IMR-90 (cell line): ENCODE data around the gene SDHB. TPM values are rescaled to one million over a fixed set of nuclear protein-coding genes. Genes with fewer than 3 reads are reported as not detected.

Source experiments
- ATAC-seq: fragments of 200-7000 bp; cut with Tn5 transposase; 2 replicates; pipeline ENCODE4 v1.9.1; 2020; ENCODE audit warnings: low read depth, mild to moderate bottlenecking, moderate library complexity
- BruUV-seq: library from RNA; stranded (reverse); fragments of 400-500 nt; replicated peaks from 2 replicates; lab custom pipeline; 2021; lab: Mats Ljungman, UMichigan
- CTCF ChIA-PET: fragments of 300-600 bp; formaldehyde crosslinking; extraction: SDS; loops from one replicate; lab custom pipeline; 2021; ENCODE audit warnings: antibody characterized with exemption; lab: Yijun Ruan, JAX
- POLR2A ChIA-PET: fragments of 300-600 bp; sonication (Branson Sonifier 250); formaldehyde crosslinking; loops from one replicate; lab custom pipeline; 2022; ENCODE audit warnings: antibody characterized with exemption; ENCODE audit not compliant: unreplicated experiment; lab: Charles Lee
- DNase-seq: peaks from one replicate; pipeline ENCODE4 v3.0.0; 2013
- H2AFZ ChIP-seq: replicated peaks from 2 replicates; pipeline ENCODE3; 2013; ENCODE audit warnings: low read length, mild to moderate bottlenecking; ENCODE audit not compliant: poor library complexity
- H2AK5ac ChIP-seq: 2 replicates; pipeline ENCODE4 v1.6.1; 2013; ENCODE audit warnings: low read depth, low read length, inconsistent platforms
- H2AK9ac ChIP-seq: replicated peaks from 2 replicates; pipeline ENCODE3; 2013; ENCODE audit warnings: mild to moderate bottlenecking, low read depth, low read length, moderate library complexity; ENCODE audit not compliant: poor library complexity
- H2BK120ac ChIP-seq: 2 replicates; pipeline ENCODE4 v1.6.1; 2013; ENCODE audit warnings: low read depth, low read length, inconsistent platforms
- H2BK15ac ChIP-seq: 3 replicates; pipeline ENCODE4 v1.6.1; 2013; ENCODE audit warnings: low read depth, low read length, inconsistent platforms
- H2BK20ac ChIP-seq: 2 replicates; pipeline ENCODE4 v1.6.1; 2013; ENCODE audit warnings: low read depth, mild to moderate bottlenecking, inconsistent platforms, low read length, moderate library complexity
- H2BK5ac ChIP-seq: 2 replicates; pipeline ENCODE4 v1.6.1; 2013; ENCODE audit warnings: mild to moderate bottlenecking, low read depth, low read length, inconsistent platforms; ENCODE audit not compliant: poor library complexity, severe bottlenecking
- H3K14ac ChIP-seq: replicated peaks from 2 replicates; pipeline ENCODE4 v1.6.1; 2013; ENCODE audit warnings: low read depth, low read length, inconsistent platforms
- H3K18ac ChIP-seq: 2 replicates; pipeline ENCODE4 v1.6.1; 2013; ENCODE audit warnings: low read depth, low read length, control low read depth
- H3K23ac ChIP-seq: 2 replicates; pipeline ENCODE4 v1.6.1; 2013; ENCODE audit warnings: low read depth, low read length, inconsistent platforms
- H3K27ac ChIP-seq: 2 replicates; pipeline ENCODE4 v1.5.1; 2013; ENCODE audit warnings: mild to moderate bottlenecking, control low read depth, low read length; ENCODE audit not compliant: insufficient read depth
- H3K27me3 ChIP-seq: 2 replicates; pipeline ENCODE4 v1.6.1; 2013; ENCODE audit warnings: low read length; ENCODE audit not compliant: control insufficient read depth, insufficient read depth
- H3K36me3 ChIP-seq: 2 replicates; pipeline ENCODE4 v1.6.1; 2013; ENCODE audit warnings: low read length, mixed read lengths; ENCODE audit not compliant: control insufficient read depth, insufficient read depth
- H3K4ac ChIP-seq: 2 replicates; pipeline ENCODE4 v1.6.1; 2013; ENCODE audit warnings: low read depth, low read length, inconsistent platforms
- H3K4me1 ChIP-seq: 2 replicates; pipeline ENCODE4 v1.6.1; 2013; ENCODE audit warnings: low read length, mixed read lengths; ENCODE audit not compliant: control insufficient read depth, insufficient read depth
- H3K4me2 ChIP-seq: 2 replicates; pipeline ENCODE4 v1.6.1; 2013; ENCODE audit warnings: low read depth, mild to moderate bottlenecking, control low read depth, low read length, moderate library complexity
- H3K4me3 ChIP-seq: 2 replicates; pipeline ENCODE4 v1.5.1; 2013; ENCODE audit warnings: low read depth, mild to moderate bottlenecking, control low read depth, low read length, moderate library complexity; ENCODE audit not compliant: insufficient read depth
- H3K56ac ChIP-seq: 2 replicates; pipeline ENCODE4 v1.6.1; 2013; ENCODE audit warnings: low read length, inconsistent platforms; ENCODE audit not compliant: insufficient read depth; ENCODE audit errors: extremely low read depth
- H3K79me1 ChIP-seq, 2 experiments: 2 replicates each; pipeline ENCODE4 v1.6.1; 2013; ENCODE audit warnings: low read length in 2 of 2, inconsistent platforms in 1 of 2, low read depth in 1 of 2
- H3K9ac ChIP-seq: 2 replicates; pipeline ENCODE4 v1.6.1; 2013; ENCODE audit warnings: low read depth, low read length, control low read depth
- H3K9me1 ChIP-seq: 2 replicates; pipeline ENCODE4 v1.6.1; 2013; ENCODE audit warnings: low read length, inconsistent platforms; ENCODE audit not compliant: insufficient read depth
- H3K9me3 ChIP-seq: 2 replicates; pipeline ENCODE4 v1.6.1; 2013; ENCODE audit warnings: low read length; ENCODE audit not compliant: control insufficient read depth, insufficient read depth
- H4K20me1 ChIP-seq: 2 replicates; pipeline ENCODE4 v1.6.1; 2013; ENCODE audit warnings: low read length, inconsistent platforms; ENCODE audit not compliant: insufficient read depth
- H4K5ac ChIP-seq: 2 replicates; pipeline ENCODE4 v1.6.1; 2013; ENCODE audit warnings: mild to moderate bottlenecking, low read depth, low read length, control low read depth
- H4K8ac ChIP-seq, 2 experiments: 2 replicates each; pipeline ENCODE4 v1.6.1; 2013; ENCODE audit warnings: low read depth in 2 of 2, low read length in 2 of 2, control low read depth in 1 of 2, inconsistent platforms in 1 of 2
- H4K91ac ChIP-seq: 2 replicates; pipeline ENCODE4 v1.6.1; 2013; ENCODE audit warnings: low read depth, low read length, inconsistent platforms; ENCODE audit not compliant: insufficient read depth
- BHLHE40 ChIP-seq: fragments of 150-350 bp; IDR thresholded peaks from 2 replicates; pipeline ENCODE4 v1.6.1; 2016; ENCODE audit warnings: mild to moderate bottlenecking, low read depth, low read length
- CHD1 ChIP-seq: IDR thresholded peaks from 2 replicates; pipeline ENCODE4 v1.6.1; 2012; ENCODE audit warnings: low read depth, low read length, improper control_type of control experiment
- CTCF ChIP-seq: conservative IDR thresholded peaks from 2 replicates; pipeline ENCODE4 v1.5.1; 2012; ENCODE audit warnings: mild to moderate bottlenecking, low read depth, low read length, improper control_type of control experiment
- ELK1 ChIP-seq: fragments of 150-350 bp; IDR thresholded peaks from 2 replicates; pipeline ENCODE4 v1.6.1; 2016; ENCODE audit warnings: low read depth, mild to moderate bottlenecking, low read length, moderate library complexity, borderline replicate concordance
- FOS ChIP-seq: fragments of 150-350 bp; IDR thresholded peaks from 2 replicates; pipeline ENCODE4 v1.6.1; 2016; ENCODE audit warnings: low read depth, low read length
- MAFK ChIP-seq: IDR thresholded peaks from 2 replicates; pipeline ENCODE4 v1.6.1; 2012; ENCODE audit warnings: low read depth, low read length, improper control_type of control experiment
- MAZ ChIP-seq: IDR thresholded peaks from 2 replicates; pipeline ENCODE4 v1.6.1; 2012; ENCODE audit warnings: low read depth, mild to moderate bottlenecking, low read length, improper control_type of control experiment, moderate library complexity, borderline replicate concordance
- MXI1 ChIP-seq: IDR thresholded peaks from 2 replicates; pipeline ENCODE4 v1.6.1; 2012; ENCODE audit warnings: low read depth, mild to moderate bottlenecking, low read length, moderate library complexity, borderline replicate concordance
- NFE2L2 ChIP-seq: fragments of 150-350 bp; IDR thresholded peaks from 2 replicates; pipeline ENCODE4 v1.6.1; 2016; ENCODE audit warnings: low read depth, mild to moderate bottlenecking, low read length
- POLR2A ChIP-seq: IDR thresholded peaks from 2 replicates; pipeline ENCODE4 v1.6.1; 2012; ENCODE audit warnings: mild to moderate bottlenecking, low read depth, low read length
- RCOR1 ChIP-seq: IDR thresholded peaks from 2 replicates; pipeline ENCODE4 v1.6.1; 2012; ENCODE audit warnings: mild to moderate bottlenecking, low read length, improper control_type of control experiment; ENCODE audit not compliant: insufficient replicate concordance
- RFX5 ChIP-seq: IDR thresholded peaks from 2 replicates; pipeline ENCODE4 v1.8.0; 2012; ENCODE audit warnings: low read depth, mild to moderate bottlenecking, low read length, moderate library complexity
- SMC3 ChIP-seq: fragments of 150-350 bp; IDR thresholded peaks from 2 replicates; pipeline ENCODE4 v1.6.1; 2016; ENCODE audit warnings: low read depth, mild to moderate bottlenecking, antibody characterized with exemption, low read length, moderate library complexity
- USF2 ChIP-seq: fragments of 150-350 bp; IDR thresholded peaks from 2 replicates; pipeline ENCODE4 v1.6.1; 2017; ENCODE audit warnings: mild to moderate bottlenecking, antibody characterized with exemption, low read length, low read depth
- WGBS, 2 experiments: methylation state at CpG; one replicate each; pipeline versions ENCODE4 v1.1.5 to v1.1.7; 2013; ENCODE audit warnings: missing lambda C conversion rate in 2 of 2; ENCODE audit not compliant: insufficient read length in 1 of 2; ENCODE audit errors: extremely low coverage in 2 of 2; 5-methylcytosine and 5-hydroxymethylcytosine counted together
- dilution Hi-C: fragments of 300-500 bp; cut with HindIII; formaldehyde crosslinking; loops from one replicate; pipeline ENCODE4 v1.14.3; 2018; ENCODE audit warnings: low sequenced_read_pairs; ENCODE audit not compliant: unreplicated experiment
- in situ Hi-C: fragments of 300-500 bp; cut with MboI; formaldehyde crosslinking; loops from 3 replicates; pipeline ENCODE4 v1.14.3; 2019; ENCODE audit warnings: low sequenced_read_pairs, inconsistent platforms, mixed read lengths
- intact Hi-C: fragments of 100-400 bp; cut with micrococcal nuclease; formaldehyde crosslinking; loops from 2 replicates; pipeline ENCODE4 v1.10.0; 2022
- polyA plus RNA-seq, 3 experiments: library from polyadenylated mRNA; depleted of rRNA; stranded (reverse); fragments of >200 nt; gene quantifications; 2 replicates each; pipeline ENCODE4 v1.2.3, GENCODE V29; 2012; ENCODE audit warnings: low replicate concordance in 1 of 3
- total RNA-seq: library from RNA; depleted of rRNA; stranded (reverse); fragments of >200 nt; gene quantifications from 2 replicates; pipeline ENCODE4 v1.2.3, GENCODE V29; 2012

The SDHB gene
- total and polyA plus RNA-seq, 2 of the 4 experiments (the other 2 are of a cell fraction): 122 to 206 TPM

- H3K18ac ChIP-seq: no peak overlapping the region
- no peak overlapping the region for H3K4me3 ChIP-seq
- no peak overlapping the region for H2BK15ac ChIP-seq
- ChIA-PET CTCF (no interaction called here), POLR2A (no interaction called here)
- no peak overlapping the region for H4K8ac ChIP-seq
- H3K23ac ChIP-seq: no peak overlapping the region
- H3K56ac ChIP-seq: no peak overlapping the region
- no peaks in the 10 kb centered on the region for H3K9me1 ChIP-seq
- dilution Hi-C loops (no loop called here), intact Hi-C loops (no loop called here), in situ Hi-C loops (no loop called here)
- no peak overlapping the region for H2BK20ac ChIP-seq
- no peak for ATAC-seq
- no peak overlapping the region for H4K91ac ChIP-seq
- H3K4me1 ChIP-seq: no peaks in the 10 kb centered on the region
- no peak overlapping the region for H3K27ac ChIP-seq
- no peak overlapping the region for H2BK120ac ChIP-seq
- no peaks in the 10 kb centered on the region for H3K79me1 ChIP-seq
- H3K4ac ChIP-seq: no peak overlapping the region
- no TSS peak for BruUV-seq
- H4K20me1 ChIP-seq: no peaks in the 10 kb centered on the region
- no peak overlapping the region for H2AK5ac ChIP-seq
- H2BK5ac ChIP-seq: no peak overlapping the region
- H2AK9ac ChIP-seq: no peak overlapping the region
- no peak overlapping the region for H3K14ac ChIP-seq
- no peaks in the 10 kb centered on the region for H3K27me3 ChIP-seq
- no CpG with 5 or more reads among the region's 9 CpGs for WGBS, 2 experiments
- H2AFZ ChIP-seq: no peak overlapping the region
- no peak overlapping the region for H3K9ac ChIP-seq
- H4K5ac ChIP-seq: no peak overlapping the region
- no peaks in the 10 kb centered on the region for H3K9me3 ChIP-seq
- DNase-seq: no peak
- peaks cover 7% of the 10 kb centered on the region; the same call in 1 of the 2 replicates for H3K36me3 ChIP-seq
- no peak for TF ChIP-seq RFX5
- TF ChIP-seq BHLHE40: no peak
- TF ChIP-seq FOS: no peak
- no peak for TF ChIP-seq SMC3
- no peak for TF ChIP-seq CHD1
- TF ChIP-seq MXI1: no peak
- no peak for TF ChIP-seq MAFK
- no peak for TF ChIP-seq RCOR1
- TF ChIP-seq ELK1: no peak
- no peak for TF ChIP-seq POLR2A
- no peak for TF ChIP-seq USF2
- TF ChIP-seq CTCF: no peak
- TF ChIP-seq MAZ: no peak
- no peak for TF ChIP-seq NFE2L2
- H3K4me2 ChIP-seq: no peak overlapping the region
These were observed 61.2 kb downstream of the SDHB start for GRCh38 chr1:16992675-16993074.
